ENCODE data around the gene BTBD18. TPM values are rescaled to one million over a fixed set of nuclear protein-coding genes. Genes with fewer than 3 reads are reported as not detected.

BTBD18 gene
- total and polyA plus RNA-seq, 2 donors from 2014 or later: not detected

GRCh38 chr11:57744357-57744756, 7.3 kb downstream of the BTBD18 start:
- Histone ChIP-seq H3K9me3 (ENCODE audit: control insufficient read depth in 2 of 3, insufficient read depth in 1 of 3, low read length in 3 of 3) (no peaks in the 10 kb centered on the region), H3K27ac (ENCODE audit: low read depth in 2 of 2, low read length in 2 of 2) (no peak overlapping the region), H3K27me3 (ENCODE audit: control insufficient read depth, insufficient read depth, low read length) (no peaks in the 10 kb centered on the region), H3K4me3 (ENCODE audit: low read length in 3 of 3) (no peak overlapping the region), H3K4me1 (ENCODE audit: control insufficient read depth in 2 of 3, insufficient read depth in 2 of 3, low read depth in 1 of 3, low read length in 3 of 3) (peaks cover 2 to 14% (median 13%) of the 10 kb centered on the region in 3 donors), H3K36me3 (ENCODE audit: control insufficient read depth in 2 of 3, insufficient read depth in 3 of 3, low read length in 3 of 3) (peaks cover 4 to 20% (median 13%) of the 10 kb centered on the region in 3 donors), H3K9ac (ENCODE audit: low read length in 3 of 3) (no peak overlapping the region)
- no peak for DNase-seq
- no peak for FAIRE-seq
- intact Hi-C loops (cut with DNase I): no loop called here
- TF ChIP-seq CTCF (IDR thresholded peaks at IDR 0.05; ENCODE audit: borderline replicate concordance, extremely low read depth, insufficient read depth): no peak

GRCh38 chr11:57742087-57742452, 9.5 kb downstream of the BTBD18 start:
- intact Hi-C loops (cut with DNase I): no loop called here

GRCh38 chr11:57741132-57742086, 10.2 kb downstream of the BTBD18 start, which contains the start of gene SELENOH:
Gene SELENOH (plus strand): TSS chr11:57741491. CDS start chr11:57741596, 105 bp downstream.
- peak within 1 kb of the TSS; percentile 79 to 92 (median 90) for H3K4me3 ChIP-seq (ENCODE audit: low read length in 3 of 3)
- intact Hi-C loops (cut with DNase I): no loop called here
- peaks cover 8 to 33% (median 19%) of the 10 kb centered on the region in 3 donors for H3K36me3 ChIP-seq (ENCODE audit: control insufficient read depth in 2 of 3, insufficient read depth in 3 of 3, low read length in 3 of 3)
- H3K9ac ChIP-seq (ENCODE audit: low read length in 3 of 3): peak within 1 kb of the TSS; percentile 89 to 97 (median 91)
- no peak for TF ChIP-seq CTCF (IDR thresholded peaks at IDR 0.05; ENCODE audit: borderline replicate concordance, extremely low read depth, insufficient read depth)
- H3K9me3 ChIP-seq (ENCODE audit: control insufficient read depth in 2 of 3, insufficient read depth in 1 of 3, low read length in 3 of 3): no peaks in the 10 kb centered on the region
- H3K4me1 ChIP-seq (ENCODE audit: control insufficient read depth in 2 of 3, insufficient read depth in 2 of 3, low read depth in 1 of 3, low read length in 3 of 3): peaks cover 2 to 13% (median 11%) of the 10 kb centered on the region in 3 donors
- peak within 1 kb of the TSS; percentile 88 to 90 for H3K27ac ChIP-seq (ENCODE audit: low read depth in 2 of 2, low read length in 2 of 2)
- DNase-seq (peak; percentile 99), FAIRE-seq (peak; percentile 27)
- H3K27me3 ChIP-seq (ENCODE audit: control insufficient read depth, insufficient read depth, low read length): no peaks in the 10 kb centered on the region

More at GRCh38 chr11:57742087-57742452, 9.5 kb downstream of the BTBD18 start:
- Histone ChIP-seq H3K36me3 (ENCODE audit: control insufficient read depth in 2 of 3, insufficient read depth in 3 of 3, low read length in 3 of 3) (peaks cover 8 to 33% (median 19%) of the 10 kb centered on the region in 3 donors), H3K4me3 (ENCODE audit: low read length in 3 of 3) (peak overlapping the region; percentile 79 to 92 (median 90)), H3K4me1 (ENCODE audit: control insufficient read depth in 2 of 3, insufficient read depth in 2 of 3, low read depth in 1 of 3, low read length in 3 of 3) (peaks cover 2 to 14% (median 13%) of the 10 kb centered on the region in 3 donors), H3K9ac (ENCODE audit: low read length in 3 of 3) (peak overlapping the region; percentile 89 to 97 (median 91)), H3K27me3 (ENCODE audit: control insufficient read depth, insufficient read depth, low read length) (no peaks in the 10 kb centered on the region), H3K9me3 (ENCODE audit: control insufficient read depth in 2 of 3, insufficient read depth in 1 of 3, low read length in 3 of 3) (no peaks in the 10 kb centered on the region), H3K27ac (ENCODE audit: low read depth in 2 of 2, low read length in 2 of 2) (peak overlapping the region; percentile 88 to 90)
- TF ChIP-seq CTCF (IDR thresholded peaks at IDR 0.05; ENCODE audit: borderline replicate concordance, extremely low read depth, insufficient read depth): no peak
- FAIRE-seq (no peak), DNase-seq (no peak)
